ENCODE results near the gene MSN.

The MSN gene

GRCh38 chrX:65723706-65724105 lies 56.3 kb downstream of the MSN start:
- Histone ChIP-seq H3K4me2 (peak overlapping the region; percentile 49), H3K4me3 (IDR thresholded peaks at IDR 0.05; ENCODE audit: insufficient read depth, low read depth, low read length) (no peak overlapping the region)

GRCh38 chrX:65726715-65727114 lies 59.3 kb downstream of the MSN start:
- H3K36me3 ChIP-seq (ENCODE audit: insufficient read depth) = no peaks in the 10 kb centered on the region
- no peak overlapping the region for H3K4me3 ChIP-seq (IDR thresholded peaks at IDR 0.05; ENCODE audit: insufficient read depth, low read depth, low read length)
- H3K27me3 ChIP-seq (ENCODE audit: insufficient read depth, low read depth) = no peaks in the 10 kb centered on the region
- H2AFZ ChIP-seq (ENCODE audit: low read depth) = no peak overlapping the region
- no peak overlapping the region for H3K4me2 ChIP-seq
- no peaks in the 10 kb centered on the region for H4K20me1 ChIP-seq (ENCODE audit: insufficient read depth)
- no peak overlapping the region for H3K9ac ChIP-seq
- peaks cover 41% of the 10 kb centered on the region for H3K4me1 ChIP-seq (ENCODE audit: low read depth, poor library complexity, severe bottlenecking)
- H3K79me2 ChIP-seq (ENCODE audit: insufficient read depth, low read depth) = peaks cover 25% of the 10 kb centered on the region
- TF ChIP-seq CTCF (conservative IDR thresholded peaks at IDR 0.05; ENCODE audit: low read depth, low read length) = no peak
- H3K27ac ChIP-seq = no peak overlapping the region

More at GRCh38 chrX:65723706-65724105, 56.3 kb downstream of the MSN start:
- peak overlapping the region; percentile 27; the same call in 1 of the 2 replicates for H3K9ac ChIP-seq
- no peaks in the 10 kb centered on the region for H3K36me3 ChIP-seq (ENCODE audit: insufficient read depth)
- H3K4me1 ChIP-seq (ENCODE audit: low read depth, poor library complexity, severe bottlenecking) = peaks cover 54% of the 10 kb centered on the region
- H2AFZ ChIP-seq (ENCODE audit: low read depth) = no peak overlapping the region
- peak overlapping the region; percentile 75 for H3K27ac ChIP-seq
- no peaks in the 10 kb centered on the region for H4K20me1 ChIP-seq (ENCODE audit: insufficient read depth)
- H3K27me3 ChIP-seq (ENCODE audit: insufficient read depth, low read depth) = no peaks in the 10 kb centered on the region
- no peak for TF ChIP-seq CTCF (conservative IDR thresholded peaks at IDR 0.05; ENCODE audit: low read depth, low read length)
- H3K79me2 ChIP-seq (ENCODE audit: insufficient read depth, low read depth) = peaks cover 25% of the 10 kb centered on the region

GRCh38 chrX:65731684-65732289 lies 64.3 kb downstream of the MSN start:
- Histone ChIP-seq H3K79me2 (ENCODE audit: insufficient read depth, low read depth) (no peaks in the 10 kb centered on the region; the same call in 1 of the 2 replicates), H3K4me2 (no peak overlapping the region), H2AFZ (ENCODE audit: low read depth) (no peak overlapping the region), H3K27me3 (ENCODE audit: insufficient read depth, low read depth) (no peaks in the 10 kb centered on the region), H3K36me3 (ENCODE audit: insufficient read depth) (no peaks in the 10 kb centered on the region; the same call in 1 of the 2 replicates), H3K27ac (no peak overlapping the region), H3K4me3 (IDR thresholded peaks at IDR 0.05; ENCODE audit: insufficient read depth, low read depth, low read length) (no peak overlapping the region), H3K9ac (no peak overlapping the region), H4K20me1 (ENCODE audit: insufficient read depth) (no peaks in the 10 kb centered on the region), H3K4me1 (ENCODE audit: low read depth, poor library complexity, severe bottlenecking) (no peaks in the 10 kb centered on the region)
- no peak for TF ChIP-seq CTCF (conservative IDR thresholded peaks at IDR 0.05; ENCODE audit: low read depth, low read length)

GRCh38 chrX:65740909-65741308 lies 73.5 kb downstream of the MSN start:
- Histone ChIP-seq H3K4me1 (ENCODE audit: low read depth, poor library complexity, severe bottlenecking) (no peaks in the 10 kb centered on the region), H3K27me3 (ENCODE audit: insufficient read depth, low read depth) (no peaks in the 10 kb centered on the region), H3K4me2 (no peak overlapping the region), H3K36me3 (ENCODE audit: insufficient read depth) (no peaks in the 10 kb centered on the region; the same call in 1 of the 2 replicates), H3K4me3 (IDR thresholded peaks at IDR 0.05; ENCODE audit: insufficient read depth, low read depth, low read length) (no peak overlapping the region), H3K79me2 (ENCODE audit: insufficient read depth, low read depth) (no peaks in the 10 kb centered on the region), H3K27ac (no peak overlapping the region), H3K9ac (no peak overlapping the region), H2AFZ (ENCODE audit: low read depth) (no peak overlapping the region), H4K20me1 (ENCODE audit: insufficient read depth) (no peaks in the 10 kb centered on the region)
- TF ChIP-seq CTCF (conservative IDR thresholded peaks at IDR 0.05; ENCODE audit: low read depth, low read length) = no peak

Measured in KMS-11 (cell line).